Psoas muscle (tissue), 8 donors: Measurements from ENCODE around the gene NAA60. TPM values are rescaled to one million over a fixed set of nuclear protein-coding genes. Genes with fewer than 3 reads are reported as not detected.
A peak's percentile ranks its signal among the peaks of the same experiment; 100 is the strongest.

Experiments used
- ATAC-seq, 4 donors: fragments of 200-7000 bp; cut with Tn5 transposase; one replicate each; pipeline ENCODE4 v1.9.1; 2020; ENCODE audit warnings: moderate library complexity in 3 of 4, mild to moderate bottlenecking in 2 of 4
- DNase-seq, 2 donors: peaks; one replicate each; pipeline ENCODE4 v3.0.0-alpha.2; 2020
- H3K27ac ChIP-seq: fragments of 200-600 bp; one replicate; pipeline ENCODE4 v1.8.0; 2022
- H3K27me3 ChIP-seq, 3 donors: fragments of 200-600 bp in 1 of 3; one replicate each; pipeline versions ENCODE4 v1.6.1 to v1.8.0; 2013 to 2022; ENCODE audit warnings: low read length in 2 of 3, mild to moderate bottlenecking in 2 of 3, moderate library complexity in 1 of 3; ENCODE audit not compliant: insufficient read depth in 3 of 3
- H3K36me3 ChIP-seq, 2 donors: fragments of 200-600 bp in 1 of 2; one replicate each; pipeline versions ENCODE4 v1.6.1 to v1.8.0; 2013 to 2022; ENCODE audit warnings: low read depth in 1 of 2, mild to moderate bottlenecking in 1 of 2, moderate library complexity in 1 of 2; ENCODE audit not compliant: insufficient read depth in 1 of 2
- H3K4me1 ChIP-seq: fragments of 200-600 bp; one replicate; pipeline ENCODE4 v1.8.0; 2022
- H3K4me3 ChIP-seq: fragments of 200-600 bp; one replicate; pipeline ENCODE4 v1.8.0; 2022; ENCODE audit warnings: mild to moderate bottlenecking
- H3K9me3 ChIP-seq: fragments of 200-600 bp; one replicate; pipeline ENCODE4 v1.8.0; 2022
- WGBS, 3 donors: extraction: QIAGEN DNeasy Blood & Tissue Kit; methylation state at CpG; one replicate each; pipeline versions ENCODE4 v1.1.6 to v1.1.7; 2013; 5-methylcytosine and 5-hydroxymethylcytosine counted together
- intact Hi-C, 2 donors: fragments of 100-400 bp; cut with DNase I; formaldehyde crosslinking; loops; one replicate each; pipeline versions ENCODE4 v1.11.0 to v1.14.2; 2022
- polyA plus RNA-seq, 3 donors: library from polyadenylated mRNA; stranded (reverse); fragments of 200-250 nt; gene quantifications; one replicate each; pipeline ENCODE4 v1.2.3, GENCODE V29; 2013
- total RNA-seq, 4 donors: library from RNA; stranded (reverse); fragmentation: NEBNext Ultra II Directional in 2 of 4; extraction: Animal tissue kit (Norgen Biotek cat#: 25700) in 2 of 4; gene quantifications; one replicate each; pipeline versions ENCODE4 v1.2.1 to v1.2.4, GENCODE V29; 2021 to 2023
- TF ChIP-seq, protein P1 (sequence below): fragments of 200-600 bp; IDR thresholded peaks from one replicate; pipeline ENCODE4 v1.8.0; 2022; ENCODE audit warnings: antibody characterized with exemption
- donor health status: healthy with polysubstance abuse.
- donor health status: DM: no; HTN: no; CAD: no; lungs with moderate emphysema.
- donor health status: Bipolar disorder and iron deficiency.
- donor health status: healthy.
- donor health status: DM: yes; HTN: yes; CAD: no.
- donor health status: DM: no; HTN: no; CAD: no.
- donor health status: DM: no; HTN: no; CAD: no.
- donor health status: DM: yes; HTN: yes; CAD: no.

Gene NAA60
- total and polyA plus RNA-seq, 7 donors: 17.9 to 29.3 (median 20.1) TPM

GRCh38 chr16:3484318-3485096 lies 41.0 kb downstream of the NAA60 start:
- 76 to 85% (median 81%) methylated on average over 30 of the region's 30 CpGs for WGBS, 3 donors
- Histone ChIP-seq H3K4me3 (no peak overlapping the region), H3K9me3 (no peaks in the 10 kb centered on the region), H3K4me1 (peaks cover 6% of the 10 kb centered on the region), H3K36me3 (peaks cover 26 to 80% of the 10 kb centered on the region in 2 donors), H3K27ac (no peak overlapping the region), H3K27me3 (no peaks in the 10 kb centered on the region)
- no peak for ATAC-seq
- DNase-seq: no peak
- intact Hi-C loops: no loop called here
- TF ChIP-seq, protein P1, sequence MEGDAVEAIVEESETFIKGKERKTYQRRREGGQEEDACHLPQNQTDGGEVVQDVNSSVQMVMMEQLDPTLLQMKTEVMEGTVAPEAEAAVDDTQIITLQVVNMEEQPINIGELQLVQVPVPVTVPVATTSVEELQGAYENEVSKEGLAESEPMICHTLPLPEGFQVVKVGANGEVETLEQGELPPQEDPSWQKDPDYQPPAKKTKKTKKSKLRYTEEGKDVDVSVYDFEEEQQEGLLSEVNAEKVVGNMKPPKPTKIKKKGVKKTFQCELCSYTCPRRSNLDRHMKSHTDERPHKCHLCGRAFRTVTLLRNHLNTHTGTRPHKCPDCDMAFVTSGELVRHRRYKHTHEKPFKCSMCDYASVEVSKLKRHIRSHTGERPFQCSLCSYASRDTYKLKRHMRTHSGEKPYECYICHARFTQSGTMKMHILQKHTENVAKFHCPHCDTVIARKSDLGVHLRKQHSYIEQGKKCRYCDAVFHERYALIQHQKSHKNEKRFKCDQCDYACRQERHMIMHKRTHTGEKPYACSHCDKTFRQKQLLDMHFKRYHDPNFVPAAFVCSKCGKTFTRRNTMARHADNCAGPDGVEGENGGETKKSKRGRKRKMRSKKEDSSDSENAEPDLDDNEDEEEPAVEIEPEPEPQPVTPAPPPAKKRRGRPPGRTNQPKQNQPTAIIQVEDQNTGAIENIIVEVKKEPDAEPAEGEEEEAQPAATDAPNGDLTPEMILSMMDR: no peak

DNA sequence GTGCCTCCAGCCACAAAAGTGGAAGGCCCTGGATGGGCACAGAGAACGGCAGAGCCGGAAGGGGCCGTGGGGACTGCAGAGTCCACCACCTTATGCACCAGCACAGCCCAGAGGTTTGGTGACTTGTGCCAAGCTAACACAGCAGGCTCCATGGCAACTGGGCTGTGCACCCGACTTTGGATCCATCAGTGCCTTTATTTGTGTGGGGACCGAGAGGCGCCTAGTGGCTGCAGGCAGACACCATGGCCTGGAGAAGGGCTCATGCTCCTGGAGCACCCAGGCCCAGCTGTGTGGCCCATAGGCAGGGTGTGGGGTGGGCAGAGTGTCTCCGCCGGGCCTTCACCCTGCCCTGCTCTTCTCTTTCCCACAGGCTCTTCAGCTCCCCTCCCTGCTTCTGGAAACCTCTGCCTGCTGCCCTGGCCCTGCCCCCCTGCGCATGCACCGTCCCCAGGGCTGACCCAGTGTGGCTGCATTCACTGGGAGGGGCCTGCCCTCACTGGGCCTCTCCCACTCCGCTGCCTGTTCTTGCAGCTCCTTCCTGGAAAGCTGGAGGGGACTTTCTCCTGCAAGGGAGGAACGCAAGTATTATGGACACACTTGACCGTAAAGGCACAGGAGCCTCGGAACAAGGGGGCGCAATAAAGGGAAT lies 41.7 kb downstream of the NAA60 start:
- no peaks in the 10 kb centered on the region for H3K27me3 ChIP-seq
- DNase-seq (no peak), ATAC-seq (no peak)
- peaks cover 22 to 73% of the 10 kb centered on the region in 2 donors for H3K36me3 ChIP-seq
- H3K27ac ChIP-seq: no peak overlapping the region
- H3K4me3 ChIP-seq: no peak overlapping the region
- 83 to 90% (median 84%) methylated on average over 13 to 15 of the region's 15 CpGs for WGBS, 3 donors
- intact Hi-C loops: no loop called here
- H3K9me3 ChIP-seq: no peaks in the 10 kb centered on the region
- peaks cover 6% of the 10 kb centered on the region for H3K4me1 ChIP-seq
- TF ChIP-seq, protein P1: no peak

GRCh38 chr16:3485821-3486505 lies 42.5 kb downstream of the NAA60 start:
- Histone ChIP-seq H3K27me3 (no peaks in the 10 kb centered on the region), H3K27ac (no peak overlapping the region), H3K4me3 (no peak overlapping the region), H3K9me3 (no peaks in the 10 kb centered on the region), H3K36me3 (peaks cover 22 to 66% of the 10 kb centered on the region in 2 donors), H3K4me1 (peaks cover 11% of the 10 kb centered on the region)
- DNase-seq (no peak), ATAC-seq (no peak)
- 83 to 94% (median 90%) methylated on average over 19 to 20 of the region's 20 CpGs for WGBS, 3 donors
- intact Hi-C loops: no loop called here
- TF ChIP-seq, protein P1: no peak

DNA sequence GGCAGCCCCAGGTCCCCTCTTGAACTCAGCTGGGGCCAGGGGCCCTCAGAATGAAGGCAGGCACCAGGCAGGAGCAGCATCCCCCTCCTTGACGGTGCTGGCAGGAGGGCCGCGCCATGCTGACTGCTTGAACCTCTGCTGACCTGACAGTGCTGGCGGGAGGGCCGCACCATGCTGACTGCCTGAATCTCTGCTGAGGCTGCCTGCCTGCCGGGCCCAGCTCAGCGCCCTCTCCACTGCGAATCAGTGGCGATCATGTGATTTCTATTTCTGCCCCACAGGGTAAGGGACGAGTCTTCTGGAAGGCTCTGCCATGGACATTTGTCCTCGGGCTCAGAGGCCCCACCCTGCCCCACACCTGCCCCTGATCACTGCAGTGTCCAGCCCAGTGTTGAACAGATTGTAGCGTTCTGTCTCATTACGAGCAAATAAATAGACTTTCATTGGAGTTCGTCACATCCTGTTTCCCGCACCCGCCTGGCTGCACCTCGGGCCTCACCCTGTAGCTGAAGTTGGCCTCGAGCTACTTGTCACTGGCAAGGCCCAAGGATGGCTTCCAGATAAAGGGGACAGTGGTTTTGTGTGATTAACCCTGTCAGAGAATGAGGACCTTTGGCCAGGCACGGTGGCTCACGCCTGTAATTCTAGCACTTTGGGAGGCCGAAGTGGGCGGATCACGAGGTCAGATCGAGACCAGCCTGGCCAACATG lies 43.2 kb downstream of the NAA60 start:
- intact Hi-C loops: no loop called here
- no peak overlapping the region for H3K4me3 ChIP-seq
- TF ChIP-seq, protein P1: no peak
- 78 to 82% (median 81%) methylated on average over 23 to 24 of the region's 24 CpGs for whole genome bisulfite sequencing, 3 donors
- no peaks in the 10 kb centered on the region for H3K9me3 ChIP-seq
- no peaks in the 10 kb centered on the region for H3K27me3 ChIP-seq
- peaks cover 22 to 59% of the 10 kb centered on the region in 2 donors for H3K36me3 ChIP-seq
- no peak for DNase-seq
- peaks cover 11% of the 10 kb centered on the region for H3K4me1 ChIP-seq
- peak in 2 of 4 donors; percentile 12 to 13 for ATAC-seq
- no peak overlapping the region for H3K27ac ChIP-seq
